Upper lobe of right lung (tissue), 1 donor: ENCODE data around the gene ANKRD13A. TPM values are rescaled to one million over a fixed set of nuclear protein-coding genes. Genes with fewer than 3 reads are reported as not detected.

Experiments used
- ATAC-seq: fragments of 200-7000 bp; cut with Tn5 transposase; one replicate; pipeline ENCODE4 v1.9.1; 2020; ENCODE audit warnings: mild to moderate bottlenecking, moderate library complexity
- DNase-seq: peaks from one replicate; pipeline ENCODE4 v3.0.0-alpha.2; 2020
- H3K27ac ChIP-seq: fragments of 200-600 bp; one replicate; pipeline ENCODE4 v1.8.0; 2022
- H3K27me3 ChIP-seq: fragments of 200-600 bp; one replicate; pipeline ENCODE4 v1.8.0; 2022; ENCODE audit warnings: mild to moderate bottlenecking
- H3K36me3 ChIP-seq: fragments of 200-600 bp; one replicate; pipeline ENCODE4 v1.8.0; 2022
- H3K4me1 ChIP-seq: fragments of 200-600 bp; one replicate; pipeline ENCODE4 v1.8.0; 2022
- H3K4me3 ChIP-seq: fragments of 200-600 bp; one replicate; pipeline ENCODE4 v1.8.0; 2022; ENCODE audit warnings: mild to moderate bottlenecking
- H3K9me3 ChIP-seq: fragments of 200-600 bp; one replicate; pipeline ENCODE4 v1.8.0; 2022
- CTCF ChIP-seq: fragments of 200-600 bp; IDR thresholded peaks from one replicate; pipeline ENCODE4 v1.8.0; 2022; ENCODE audit warnings: antibody characterized with exemption
- intact Hi-C: fragments of 100-400 bp; cut with DNase I; formaldehyde crosslinking; loops from one replicate; pipeline ENCODE4 v1.11.0; 2022
- total RNA-seq: library from RNA; stranded (reverse); fragmentation: NEBNext Ultra II Directional; extraction: Animal tissue kit (Norgen Biotek cat#: 25700); gene quantifications from one replicate; pipeline ENCODE4 v1.2.1, GENCODE V29; 2021
- donor health status: DM: no; HTN: yes; CAD: no; lungs with severe emphysema.

ANKRD13A gene
- total RNA-seq, 1 donor from 2014 or later = 54.0 TPM

- intact Hi-C loops = no loop called here
- Histone ChIP-seq H3K4me3 (peak overlapping the region; percentile 90), H3K27me3 (no peaks in the 10 kb centered on the region), H3K36me3 (no peaks in the 10 kb centered on the region), H3K9me3 (no peaks in the 10 kb centered on the region), H3K27ac (peak overlapping the region; percentile 95), H3K4me1 (peaks cover 55% of the 10 kb centered on the region)
- no peak for TF ChIP-seq CTCF
- DNase-seq (no peak), ATAC-seq (no peak)
Observed at GRCh38 chr12:109998241-109998903, 858 bp upstream of the ANKRD13A start.

- intact Hi-C loops = no loop called here
- Histone ChIP-seq H3K4me3 (peak overlapping the region; percentile 90), H3K27ac (peak overlapping the region; percentile 95), H3K4me1 (peaks cover 48% of the 10 kb centered on the region), H3K9me3 (no peaks in the 10 kb centered on the region), H3K27me3 (no peaks in the 10 kb centered on the region), H3K36me3 (no peaks in the 10 kb centered on the region)
- DNase-seq = peak; percentile 69
- no peak for ATAC-seq
- no peak for TF ChIP-seq CTCF
Observed at GRCh38 chr12:109999649-109999971, 380 bp downstream of the ANKRD13A start.

- no peak for TF ChIP-seq CTCF
- H3K9me3 ChIP-seq = no peaks in the 10 kb centered on the region
- no peak for ATAC-seq
- no peak for DNase-seq
- intact Hi-C loops = no loop called here
- H3K36me3 ChIP-seq = no peaks in the 10 kb centered on the region
- peak overlapping the region; percentile 95 for H3K27ac ChIP-seq
- peak overlapping the region; percentile 90 for H3K4me3 ChIP-seq
- H3K27me3 ChIP-seq = no peaks in the 10 kb centered on the region
- peaks cover 47% of the 10 kb centered on the region for H3K4me1 ChIP-seq
Observed at GRCh38 chr12:109999983-110000505, 814 bp downstream of the ANKRD13A start.

- H3K4me3 ChIP-seq = no peak overlapping the region
- DNase-seq = no peak
Observed at GRCh38 chr12:110001596-110001995, 2.4 kb downstream of the ANKRD13A start.

GRCh38 chr12:110002676-110003515 lies 3.7 kb downstream of the ANKRD13A start:
- DNase-seq (no peak), ATAC-seq (no peak)
- intact Hi-C loops = no loop called here
- Histone ChIP-seq H3K4me1 (peaks cover 40% of the 10 kb centered on the region), H3K27ac (peak overlapping the region; percentile 73), H3K9me3 (no peaks in the 10 kb centered on the region), H3K36me3 (no peaks in the 10 kb centered on the region), H3K27me3 (no peaks in the 10 kb centered on the region), H3K4me3 (no peak overlapping the region)
- TF ChIP-seq CTCF = no peak

More at GRCh38 chr12:110001596-110001995, 2.4 kb downstream of the ANKRD13A start:
- H3K4me1 ChIP-seq = peaks cover 42% of the 10 kb centered on the region
- TF ChIP-seq CTCF = no peak
- no peaks in the 10 kb centered on the region for H3K36me3 ChIP-seq
- intact Hi-C loops = no loop called here
- no peaks in the 10 kb centered on the region for H3K9me3 ChIP-seq
- peak overlapping the region; percentile 73 for H3K27ac ChIP-seq
- no peaks in the 10 kb centered on the region for H3K27me3 ChIP-seq
- no peak for ATAC-seq
